HG03575 (cell line): Measurements from ENCODE around the gene TP73.

Source experiments
- ATAC-seq: cut with Tn5 transposase; IDR thresholded peaks from one replicate; pipeline ENCODE4 v1.9.1; 2021; ENCODE audit not compliant: unreplicated experiment, insufficient number of reproducible peaks, low FRiP score; ENCODE audit errors: extremely low read depth

Gene TP73

DNA sequence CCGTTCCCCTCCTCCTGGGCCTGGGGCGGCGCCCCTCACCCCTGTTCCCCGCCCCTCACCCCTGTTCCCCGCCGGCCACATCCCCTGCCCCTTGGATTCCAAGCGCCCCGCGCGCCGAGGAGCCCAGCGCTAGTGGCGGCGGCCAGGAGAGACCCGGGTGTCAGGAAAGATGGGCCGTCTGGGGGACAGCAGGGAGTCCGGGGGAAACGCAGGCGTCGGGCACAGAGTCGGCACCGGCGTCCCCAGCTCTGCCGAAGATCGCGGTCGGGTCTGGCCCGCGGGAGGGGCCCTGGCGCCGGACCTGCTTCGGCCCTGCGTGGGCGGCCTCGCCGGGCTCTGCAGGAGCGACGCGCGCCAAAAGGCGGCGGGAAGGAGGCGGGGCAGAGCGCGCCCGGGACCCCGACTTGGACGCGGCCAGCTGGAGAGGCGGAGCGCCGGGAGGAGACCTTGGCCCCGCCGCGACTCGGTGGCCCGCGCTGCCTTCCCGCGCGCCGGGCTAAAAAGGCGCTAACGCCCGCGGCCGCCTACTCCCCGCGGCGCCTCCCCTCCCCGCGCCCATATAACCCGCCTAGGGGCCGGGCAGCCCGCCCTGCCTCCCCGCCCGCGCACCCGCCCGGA is at the start of gene TP73:
TP73 (plus strand) TSS at position 587 of the 618 bp plus-strand sequence. CDS start 29,850 bp downstream, outside the sequence.
- no peak for ATAC-seq

GRCh38 chr1:3603156-3603555 is 49.2 kb upstream of the TP73 start:
- ATAC-seq, result no peak

GRCh38 chr1:3603571-3604467 is 48.5 kb upstream of the TP73 start:
- ATAC-seq, result no peak

DNA sequence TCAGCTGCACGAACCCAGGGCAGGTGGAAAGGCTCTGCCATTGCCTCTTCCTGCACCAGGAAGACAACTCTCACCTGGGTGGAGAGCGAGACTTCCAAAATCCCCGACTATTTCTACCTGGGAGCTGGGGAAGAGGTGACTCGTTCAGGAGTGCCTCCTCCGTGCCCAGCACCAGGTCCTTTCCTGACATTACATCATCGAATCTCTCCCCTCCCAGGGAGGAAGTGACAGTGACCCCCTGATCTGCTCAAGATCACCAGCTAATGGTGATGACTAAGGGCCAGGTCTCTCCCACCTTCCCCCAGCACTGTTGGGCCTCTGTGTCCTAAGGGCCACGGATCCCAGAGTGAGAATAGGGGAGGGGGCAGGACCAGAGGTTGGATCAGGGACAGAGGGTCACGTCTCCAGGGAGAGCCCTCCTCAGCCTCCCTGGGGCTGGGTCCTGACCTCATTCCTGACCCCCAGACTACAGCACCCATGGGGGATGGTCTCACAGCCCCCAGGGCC is 47.8 kb upstream of the TP73 start:
- no peak for ATAC-seq

DNA sequence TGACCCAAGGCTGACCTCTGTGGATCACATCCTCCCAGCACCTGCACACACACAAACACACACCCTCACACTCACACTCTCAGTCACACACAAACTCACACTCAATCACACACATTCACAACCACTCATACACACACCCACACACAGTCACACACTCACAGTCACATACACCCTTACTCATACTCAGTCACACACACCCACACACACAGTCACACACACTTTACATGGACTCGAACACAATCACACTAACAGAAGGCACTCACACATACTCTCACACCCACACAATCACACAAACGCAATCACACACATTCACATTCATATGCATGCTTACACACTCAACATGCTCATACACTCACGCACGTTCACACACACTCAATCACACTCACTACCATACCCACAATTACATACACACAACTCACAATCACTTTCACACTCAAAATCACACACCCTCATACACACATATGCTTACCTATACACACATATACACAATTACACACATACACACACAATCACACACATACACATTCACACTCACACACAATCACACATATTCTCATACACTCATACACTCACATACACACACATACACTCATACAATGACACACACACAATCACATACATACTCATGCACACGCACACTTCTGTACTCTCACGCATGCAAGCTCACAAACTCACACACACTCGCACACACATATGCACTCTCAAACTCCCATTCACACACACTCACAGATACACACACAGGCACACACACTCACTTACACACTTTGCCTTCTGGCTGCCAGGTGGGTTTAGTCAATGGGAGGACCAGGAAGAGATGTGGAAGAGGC is 47.1 kb upstream of the TP73 start:
- no peak for ATAC-seq

DNA sequence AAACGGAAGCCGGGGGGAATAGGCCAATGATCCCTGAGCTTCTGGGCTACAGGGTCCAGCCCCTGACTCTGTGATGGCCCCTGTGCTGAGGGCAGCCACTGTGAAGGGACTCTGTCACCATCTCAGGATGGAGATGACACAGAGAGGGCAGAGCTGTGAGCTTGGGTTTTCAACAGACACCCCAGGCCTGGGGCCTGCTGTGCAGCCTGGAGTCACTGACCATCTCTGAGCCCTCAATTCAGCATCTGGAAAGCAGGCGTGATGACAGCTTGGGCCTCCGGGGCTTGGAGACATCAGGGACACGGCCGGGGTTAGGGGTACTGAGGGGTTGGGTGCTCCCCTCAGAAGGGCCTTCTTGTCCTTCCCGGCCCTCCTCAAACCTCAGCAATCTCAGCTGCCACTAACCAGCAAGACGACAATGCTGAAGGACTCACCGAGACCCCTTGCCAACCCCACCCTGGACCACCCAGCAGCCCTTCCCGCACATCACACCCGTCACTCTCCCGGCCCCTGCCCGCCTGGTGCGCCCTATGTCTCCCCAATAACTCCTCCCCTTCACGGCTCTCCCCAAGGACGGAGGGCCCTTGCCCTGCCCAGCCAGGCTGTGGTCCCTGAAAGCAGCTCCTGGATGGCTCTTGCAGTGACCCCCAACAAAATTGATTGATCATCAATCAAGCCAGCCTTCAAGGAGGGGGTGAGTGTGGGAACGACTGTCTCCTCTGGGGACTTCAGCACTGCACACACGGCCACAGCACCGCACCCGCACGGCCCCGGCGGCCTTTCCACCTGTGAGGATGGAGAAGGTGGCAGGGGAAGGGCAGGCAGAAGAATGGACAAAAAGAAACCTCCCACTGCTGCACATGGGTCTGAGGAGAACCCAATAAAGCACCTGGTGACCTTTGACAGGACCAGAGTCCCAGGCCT is 45.3 kb upstream of the TP73 start:
- ATAC-seq, result no peak

DNA sequence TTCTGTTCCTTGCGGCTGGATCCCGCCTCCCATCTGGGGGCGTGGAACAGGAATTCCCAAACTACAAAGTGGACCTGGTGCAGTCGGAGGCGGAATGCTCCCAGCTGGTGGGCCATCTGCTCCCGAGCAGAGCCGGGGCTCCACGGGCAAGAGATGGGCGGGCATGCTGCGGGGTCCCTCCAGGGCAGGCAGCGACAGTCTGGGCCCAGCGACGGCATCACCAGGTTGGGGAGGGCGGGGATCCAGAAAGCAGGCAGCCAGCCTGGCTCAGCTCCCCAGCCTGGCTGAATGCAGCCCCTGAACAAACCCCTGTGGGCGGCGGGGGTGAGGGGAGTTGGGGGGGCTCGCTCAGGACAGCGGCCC is 44.6 kb upstream of the TP73 start:
- ATAC-seq, result no peak

- no peak for ATAC-seq
Observed at GRCh38 chr1:3608154-3608553, 44.2 kb upstream of the TP73 start.

DNA sequence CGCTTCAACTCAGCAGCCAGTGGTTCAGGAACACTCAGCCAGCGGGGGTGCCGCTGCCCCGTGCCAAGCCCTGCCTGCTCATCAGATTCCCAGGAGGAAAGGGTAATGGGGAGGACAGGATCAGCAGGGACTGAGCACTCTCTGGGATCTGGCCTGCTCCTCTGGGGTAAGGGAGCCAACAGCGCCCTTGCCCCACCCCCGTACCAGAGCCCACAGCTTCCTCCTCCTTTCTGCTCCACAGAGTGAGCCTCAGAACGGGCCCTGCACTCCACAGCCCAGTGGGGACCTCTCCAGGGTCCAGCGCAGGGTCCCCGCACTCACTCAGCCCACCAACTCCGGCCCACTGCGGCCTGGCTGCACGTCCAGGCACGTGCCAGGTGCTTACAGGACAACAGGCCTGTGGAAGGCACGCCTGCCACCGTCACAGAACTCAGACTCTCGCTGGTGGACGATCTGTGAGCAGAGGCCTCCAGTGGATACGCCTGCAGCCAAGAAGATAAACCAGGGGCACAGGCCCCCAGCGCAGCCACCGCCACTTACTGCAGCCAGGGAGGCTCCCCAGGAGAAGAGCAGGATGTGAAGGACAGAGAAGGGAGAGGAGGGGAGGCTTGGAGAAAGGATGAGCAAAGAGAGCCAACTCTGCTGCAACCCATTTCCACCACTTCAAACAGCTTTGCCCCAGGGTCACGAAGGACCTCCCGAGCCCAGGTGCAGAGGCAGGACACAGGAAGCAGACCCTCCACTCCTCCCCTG is 43.1 kb upstream of the TP73 start:
- ATAC-seq, result no peak

DNA sequence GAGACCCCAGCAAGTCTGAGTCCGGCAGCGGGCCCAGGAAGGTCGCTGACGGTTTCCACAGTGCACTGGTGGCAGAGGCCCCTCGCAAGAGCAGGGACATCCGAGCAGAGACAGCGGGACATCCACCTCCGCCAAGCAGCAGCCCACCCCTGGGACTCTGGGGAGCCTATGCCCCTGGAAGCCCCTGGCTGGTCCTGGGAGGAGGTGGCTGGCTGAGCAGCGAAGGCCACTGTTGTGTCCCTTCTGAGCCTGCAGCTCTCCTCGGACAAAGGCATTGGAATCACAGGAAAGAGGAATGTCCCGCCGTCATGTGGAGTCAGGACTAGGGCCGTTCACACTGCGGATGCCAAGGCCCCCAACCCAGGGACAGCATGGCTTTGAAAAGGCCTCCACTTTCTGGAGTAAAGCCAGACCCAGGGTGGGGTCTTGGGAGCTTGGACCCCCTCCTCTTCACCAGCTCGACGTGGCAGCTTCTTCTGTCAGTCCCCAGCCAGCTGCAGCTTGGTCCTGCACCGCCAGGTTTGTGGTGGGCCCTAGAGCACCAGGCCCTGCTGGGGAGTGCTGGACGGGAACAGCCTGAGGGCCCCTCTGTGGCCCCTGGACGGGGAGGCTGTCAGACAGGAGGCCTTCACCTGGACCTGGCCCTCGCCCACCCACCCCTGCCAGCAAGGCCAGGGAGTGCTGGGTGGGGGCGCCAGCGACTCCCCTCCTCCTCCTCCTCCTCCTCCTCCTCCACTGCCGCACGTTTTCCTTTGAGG is 42.4 kb upstream of the TP73 start:
- ATAC-seq, result no peak

DNA sequence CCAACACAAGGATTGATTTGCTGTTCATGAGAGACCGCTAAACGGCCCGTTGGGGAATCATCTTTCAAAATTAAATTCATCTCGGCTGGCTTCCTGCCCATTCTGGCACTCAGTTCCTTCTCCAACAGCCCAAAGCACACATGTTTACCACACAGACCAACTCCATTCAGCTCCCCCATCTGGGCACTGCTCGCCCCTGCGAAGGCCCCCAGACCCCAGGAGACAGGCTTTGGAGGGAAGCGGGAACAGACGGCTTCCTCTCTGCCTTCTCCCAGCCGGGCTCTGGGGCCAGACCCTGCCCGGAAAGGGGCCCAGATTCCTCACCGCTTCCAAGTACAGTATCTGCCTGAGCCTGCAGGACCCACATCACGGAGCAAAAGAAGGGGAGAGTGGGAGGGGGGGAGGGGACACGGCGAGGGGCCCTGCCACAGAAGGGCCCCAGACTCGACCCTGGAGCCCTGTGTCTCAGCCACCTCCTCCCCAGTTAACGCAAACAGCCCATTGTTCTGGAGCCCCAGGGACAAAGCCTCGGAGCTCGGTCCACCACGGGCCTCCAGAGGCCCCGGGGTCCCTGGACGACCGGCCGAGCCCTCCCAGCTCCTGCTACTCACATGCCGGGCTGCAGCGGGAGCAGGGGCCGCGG is 41.7 kb upstream of the TP73 start:
- ATAC-seq, result no peak

DNA sequence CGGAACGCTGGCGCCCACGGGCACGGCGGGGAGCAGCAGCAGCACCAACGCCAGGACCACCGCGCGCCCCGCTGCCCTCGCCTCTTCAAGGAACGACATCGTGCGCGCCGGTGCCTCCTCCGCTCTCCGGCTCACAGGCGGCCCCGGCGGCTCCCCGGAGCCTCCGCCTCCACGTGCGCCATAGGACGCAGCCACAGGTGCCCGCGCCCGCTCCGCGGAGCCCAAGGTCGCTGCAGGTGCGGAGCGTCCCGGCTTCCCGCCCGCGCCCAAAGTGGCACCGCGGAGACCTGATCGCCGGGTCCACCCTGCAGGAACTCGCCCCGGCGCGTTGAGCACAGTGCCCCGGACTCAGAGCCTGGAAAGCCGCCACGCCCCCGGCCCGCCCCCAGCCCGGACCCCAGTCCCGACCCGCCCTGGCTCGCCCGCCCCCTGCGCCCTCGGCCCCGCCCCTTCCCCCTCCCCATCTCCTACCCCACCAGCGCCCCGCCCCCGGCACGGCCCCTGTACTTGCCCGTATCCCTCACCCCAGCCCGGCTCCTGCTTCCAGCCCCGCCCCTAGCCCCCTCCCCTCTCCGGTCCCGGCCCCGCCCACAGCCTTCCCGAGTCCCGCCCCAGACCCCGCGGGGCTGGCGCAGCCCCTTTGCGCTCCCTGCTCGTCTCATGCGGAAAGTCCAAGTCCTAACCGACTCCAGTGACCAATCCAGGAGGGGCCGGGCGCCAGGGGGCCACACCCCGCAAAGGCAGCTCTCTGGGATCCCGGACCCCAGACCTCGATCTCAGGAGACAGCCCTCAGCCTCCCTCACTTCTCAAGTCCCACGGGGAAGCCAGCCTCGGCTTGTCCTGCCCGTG is 40.9 kb upstream of the TP73 start, which contains the start of gene MEGF6:
MEGF6 (minus strand) TSS at position 339 of the 850 bp plus-strand sequence; CDS start at position 99, 240 bp downstream.
- ATAC-seq, result no peak

GRCh38 chr1:3612123-3612522 is 40.2 kb upstream of the TP73 start:
- no peak for ATAC-seq

- ATAC-seq, result no peak
Observed at GRCh38 chr1:3614755-3615742, 37.3 kb upstream of the TP73 start.

DNA sequence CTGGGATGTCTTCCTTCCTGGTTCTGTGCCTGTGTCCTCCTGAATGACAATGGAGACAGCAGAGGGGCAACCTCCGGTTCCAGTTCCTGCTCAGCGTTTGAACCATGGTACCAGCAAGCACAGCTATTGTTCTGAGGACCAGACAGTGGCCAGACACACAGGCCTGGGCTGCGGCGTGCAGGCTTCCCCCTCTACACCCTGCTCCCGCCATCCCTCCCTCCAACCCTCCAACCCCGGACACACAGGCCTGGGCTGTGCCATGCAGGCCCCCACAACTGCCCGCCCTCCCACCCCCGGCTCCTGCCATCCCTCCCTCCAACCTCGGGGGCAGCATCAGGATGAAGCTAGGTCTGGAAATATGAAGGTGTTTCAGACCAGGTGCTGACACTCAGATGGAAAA is 35.5 kb upstream of the TP73 start:
- ATAC-seq, result no peak
